ENCODE measurements around the gene DNAH9. TPM values are rescaled to one million over a fixed set of nuclear protein-coding genes. Genes with fewer than 3 reads are reported as not detected.

The DNAH9 gene
- total RNA-seq, 3 donors from 2014 or later (not counting 1 experiment from before 2014, with no cell fraction given), result not detected

DNA sequence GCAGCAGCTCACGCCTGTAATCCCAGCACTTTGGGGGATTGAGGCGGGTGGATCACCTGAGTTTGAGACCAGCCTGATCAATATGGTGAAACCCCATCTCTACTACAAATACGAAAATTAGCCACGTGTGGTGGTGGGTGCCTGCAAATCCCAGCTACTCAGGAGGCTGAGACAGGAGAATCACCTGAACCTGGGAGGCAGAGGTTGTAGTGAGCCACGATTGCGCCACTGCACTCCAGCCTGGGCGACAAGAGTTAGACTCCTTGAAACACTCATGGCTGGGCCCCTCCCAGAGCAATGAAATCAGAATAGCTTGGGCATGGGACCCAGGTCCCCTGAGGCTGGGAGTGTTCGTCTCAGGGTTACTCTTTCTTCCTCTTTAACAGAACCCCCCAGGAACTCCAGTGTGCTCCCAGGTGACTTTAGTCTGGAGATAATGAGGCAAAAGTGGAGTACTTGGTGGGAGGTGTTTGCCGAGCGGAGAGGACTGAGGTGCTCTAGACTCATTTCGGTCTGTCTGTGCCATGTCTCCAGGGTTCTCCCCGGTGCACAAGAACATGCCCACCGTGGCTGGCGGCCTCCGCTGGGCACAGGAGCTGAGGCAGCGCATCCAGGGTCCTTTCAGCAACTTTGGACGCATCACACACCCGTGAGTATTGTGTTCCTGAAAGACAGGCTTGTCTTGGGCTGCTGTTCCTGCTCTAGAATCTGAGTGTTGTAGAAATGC, 41.6 kb downstream of the DNAH9 start:
- H3K27ac ChIP-seq (ENCODE audit: low read length), result no peak overlapping the region
- H3K27me3 ChIP-seq (ENCODE audit: control insufficient read depth, insufficient read depth, low read length), result no peaks in the 10 kb centered on the region
- H3K27ac Mint-ChIP-seq, result no peak overlapping the region
- no peaks in the 10 kb centered on the region for H3K4me1 Mint-ChIP-seq
- H3K4me3 ChIP-seq (ENCODE audit: low read length), result no peak overlapping the region
- peaks cover 3 to 5% of the 10 kb centered on the region in 2 donors for H3K9me3 Mint-ChIP-seq
- no peaks in the 10 kb centered on the region for H3K36me3 ChIP-seq (ENCODE audit: control insufficient read depth, insufficient read depth, low read length)
- H3K9me3 ChIP-seq (ENCODE audit: control insufficient read depth, insufficient read depth, low read length), result no peaks in the 10 kb centered on the region
- intact Hi-C loops (cut with micrococcal nuclease), result no loop called here
- no peak for DNase-seq
- ATAC-seq, result no peak
- H3K36me3 Mint-ChIP-seq, result no peaks in the 10 kb centered on the region
- no peak overlapping the region for H3K4me3 Mint-ChIP-seq
- no peaks in the 10 kb centered on the region for H3K4me1 ChIP-seq (ENCODE audit: control insufficient read depth, insufficient read depth, low read length)
- no peaks in the 10 kb centered on the region for H3K27me3 Mint-ChIP-seq (ENCODE audit: low read depth in 2 of 2)
- WGBS (ENCODE audit: insufficient coverage), result 89% methylated on average over 17 of the region's 18 CpGs
- TF ChIP-seq, protein P1, sequence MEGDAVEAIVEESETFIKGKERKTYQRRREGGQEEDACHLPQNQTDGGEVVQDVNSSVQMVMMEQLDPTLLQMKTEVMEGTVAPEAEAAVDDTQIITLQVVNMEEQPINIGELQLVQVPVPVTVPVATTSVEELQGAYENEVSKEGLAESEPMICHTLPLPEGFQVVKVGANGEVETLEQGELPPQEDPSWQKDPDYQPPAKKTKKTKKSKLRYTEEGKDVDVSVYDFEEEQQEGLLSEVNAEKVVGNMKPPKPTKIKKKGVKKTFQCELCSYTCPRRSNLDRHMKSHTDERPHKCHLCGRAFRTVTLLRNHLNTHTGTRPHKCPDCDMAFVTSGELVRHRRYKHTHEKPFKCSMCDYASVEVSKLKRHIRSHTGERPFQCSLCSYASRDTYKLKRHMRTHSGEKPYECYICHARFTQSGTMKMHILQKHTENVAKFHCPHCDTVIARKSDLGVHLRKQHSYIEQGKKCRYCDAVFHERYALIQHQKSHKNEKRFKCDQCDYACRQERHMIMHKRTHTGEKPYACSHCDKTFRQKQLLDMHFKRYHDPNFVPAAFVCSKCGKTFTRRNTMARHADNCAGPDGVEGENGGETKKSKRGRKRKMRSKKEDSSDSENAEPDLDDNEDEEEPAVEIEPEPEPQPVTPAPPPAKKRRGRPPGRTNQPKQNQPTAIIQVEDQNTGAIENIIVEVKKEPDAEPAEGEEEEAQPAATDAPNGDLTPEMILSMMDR (IDR thresholded peaks at IDR 0.05), result no peak

GRCh38 chr17:11640463-11640814, 42.2 kb downstream of the DNAH9 start:
- DNase-seq (no peak), ATAC-seq (no peak)
- H3K9me3 ChIP-seq (ENCODE audit: control insufficient read depth, insufficient read depth, low read length), result no peaks in the 10 kb centered on the region
- H3K4me3 Mint-ChIP-seq, result no peak overlapping the region
- H3K36me3 ChIP-seq (ENCODE audit: control insufficient read depth, insufficient read depth, low read length), result no peaks in the 10 kb centered on the region
- H3K27ac ChIP-seq (ENCODE audit: low read length), result no peak overlapping the region
- intact Hi-C loops (cut with micrococcal nuclease), result no loop called here
- H3K4me3 ChIP-seq (ENCODE audit: low read length), result no peak overlapping the region
- no peak overlapping the region for H3K27ac Mint-ChIP-seq
- TF ChIP-seq, protein P1 (IDR thresholded peaks at IDR 0.05), result no peak
- no peaks in the 10 kb centered on the region for H3K36me3 Mint-ChIP-seq
- H3K9me3 Mint-ChIP-seq, result peaks cover 3 to 5% of the 10 kb centered on the region in 2 donors
- H3K4me1 ChIP-seq (ENCODE audit: control insufficient read depth, insufficient read depth, low read length), result no peaks in the 10 kb centered on the region
- H3K27me3 Mint-ChIP-seq (ENCODE audit: low read depth in 2 of 2), result no peaks in the 10 kb centered on the region
- no peaks in the 10 kb centered on the region for H3K4me1 Mint-ChIP-seq
- H3K27me3 ChIP-seq (ENCODE audit: control insufficient read depth, insufficient read depth, low read length), result no peaks in the 10 kb centered on the region
- 66% methylated on average over 2 of the region's 2 CpGs for WGBS (ENCODE audit: insufficient coverage)

DNA sequence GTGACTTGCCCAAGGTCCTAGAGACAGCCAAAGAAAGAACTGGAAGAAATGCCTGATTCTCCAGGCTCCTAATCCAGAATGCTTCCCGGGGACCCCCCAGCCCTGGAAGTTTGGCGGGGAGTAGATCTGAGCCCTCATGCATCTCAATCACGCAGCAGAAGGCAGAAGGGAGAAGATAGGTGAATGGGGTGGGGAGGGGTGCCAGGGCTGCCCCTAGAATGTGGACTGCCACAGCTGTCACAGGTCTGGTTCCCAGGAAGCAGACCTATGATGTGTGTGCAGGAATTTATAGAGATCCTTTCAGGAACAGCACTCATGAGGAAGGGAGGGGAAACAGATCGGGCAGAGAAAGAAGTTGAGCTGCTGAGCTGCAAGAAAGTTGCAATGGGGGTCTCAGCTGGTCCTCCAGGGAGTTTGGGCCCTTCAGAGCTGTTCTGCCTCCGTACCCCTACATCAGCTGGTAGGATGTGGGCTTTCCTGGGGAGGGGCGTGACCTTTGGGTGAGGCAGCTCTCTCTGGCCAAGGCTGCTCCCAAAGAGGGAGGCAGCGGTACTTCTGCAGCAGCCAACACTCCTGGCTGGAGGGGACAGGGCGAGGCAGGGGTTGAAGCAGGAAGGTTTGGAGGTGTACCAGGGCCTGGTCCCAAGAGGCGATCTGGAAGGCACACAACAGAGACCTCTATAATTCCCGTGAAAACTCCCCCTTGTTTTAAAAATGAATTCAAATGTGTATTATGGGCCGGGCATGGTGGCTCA, 43.4 kb downstream of the DNAH9 start:
- Histone ChIP-seq H3K4me3 (ENCODE audit: low read length) (no peak overlapping the region), H3K9me3 (ENCODE audit: control insufficient read depth, insufficient read depth, low read length) (no peaks in the 10 kb centered on the region), H3K27ac (ENCODE audit: low read length) (no peak overlapping the region), H3K36me3 (ENCODE audit: control insufficient read depth, insufficient read depth, low read length) (no peaks in the 10 kb centered on the region), H3K27me3 (ENCODE audit: control insufficient read depth, insufficient read depth, low read length) (no peaks in the 10 kb centered on the region), H3K4me1 (ENCODE audit: control insufficient read depth, insufficient read depth, low read length) (no peaks in the 10 kb centered on the region)
- no peak overlapping the region for H3K4me3 Mint-ChIP-seq
- H3K4me1 Mint-ChIP-seq, result no peaks in the 10 kb centered on the region
- peaks cover 3 to 5% of the 10 kb centered on the region in 2 donors for H3K9me3 Mint-ChIP-seq
- no peaks in the 10 kb centered on the region for H3K27me3 Mint-ChIP-seq (ENCODE audit: low read depth in 2 of 2)
- DNase-seq, result no peak
- no peak overlapping the region for H3K27ac Mint-ChIP-seq
- intact Hi-C loops (cut with micrococcal nuclease), result no loop called here
- H3K36me3 Mint-ChIP-seq, result no peaks in the 10 kb centered on the region
- 80% methylated on average over 11 of the region's 11 CpGs for WGBS (ENCODE audit: insufficient coverage)
- TF ChIP-seq, protein P1 (IDR thresholded peaks at IDR 0.05), result no peak
- no peak for ATAC-seq

Data from natural killer cell (primary cell).